ENCODE measurements around the gene WASHC2A.
"Not testable (repeated sequence)": the region's sequence is repeated elsewhere in the genome, so short reads cannot be mapped to it uniquely, and the experiment has no call there.

WASHC2A gene

DNA sequence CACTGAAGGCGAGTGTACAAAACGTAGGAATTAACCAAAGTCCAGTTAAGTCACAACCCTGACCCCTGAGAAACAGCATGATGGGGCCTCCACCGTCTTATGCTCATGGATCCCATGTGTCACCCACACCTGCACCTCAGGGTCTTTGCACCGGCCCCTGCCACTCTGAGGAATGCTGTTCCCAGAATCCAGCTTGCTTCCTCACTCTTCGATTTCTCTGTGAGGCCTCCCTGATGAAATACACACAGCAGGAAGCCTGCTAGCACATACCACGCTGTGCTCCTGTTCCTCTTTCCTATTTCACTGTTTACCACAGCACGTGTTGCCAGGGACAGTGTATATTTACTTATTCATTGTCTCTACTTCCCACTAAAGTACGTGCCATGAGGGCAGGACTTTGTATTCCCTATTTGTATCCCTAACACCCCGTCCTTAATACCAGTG lies 33.4 kb downstream of the WASHC2A start:
- H3K4me3 ChIP-seq (ENCODE audit: low read depth in 1 of 5, low read length in 5 of 5); H3K9ac ChIP-seq (ENCODE audit: low read length in 5 of 5); H3K27me3 ChIP-seq (ENCODE audit: control insufficient read depth in 5 of 5, insufficient read depth in 4 of 5, low read length in 5 of 5); H3K9me3 ChIP-seq (ENCODE audit: control insufficient read depth in 5 of 5, low read length in 5 of 5); H3K4me1 ChIP-seq (ENCODE audit: control insufficient read depth in 5 of 5, insufficient read depth in 5 of 5, low read length in 5 of 5); H3K27ac ChIP-seq (ENCODE audit: low read depth, low read length): not testable (repeated sequence)
- H3K36me3 ChIP-seq (ENCODE audit: control insufficient read depth in 5 of 5, insufficient read depth in 5 of 5, low read length in 5 of 5) = peaks cover 5 to 30% (median 16%) of the 10 kb centered on the region in 5 donors

DNA sequence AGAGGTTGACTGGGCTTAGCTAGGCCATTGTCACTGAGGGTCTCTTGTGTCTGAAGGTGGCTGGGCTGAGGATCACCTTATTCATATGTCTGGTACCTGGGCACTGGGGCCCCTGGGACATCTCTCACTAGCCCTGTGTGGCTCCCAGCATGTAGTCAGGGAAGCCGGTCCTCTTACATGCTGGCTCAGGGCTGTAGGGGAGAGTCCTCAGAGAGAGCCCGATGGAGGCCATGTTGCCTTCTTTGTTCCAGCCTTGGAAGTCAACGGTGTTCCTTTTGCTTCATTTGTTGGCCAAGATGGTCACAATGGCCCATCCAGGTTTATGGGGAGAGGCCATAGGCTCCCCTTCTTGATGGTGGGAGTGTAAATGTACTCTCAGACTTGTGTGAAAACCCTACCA lies 34.0 kb downstream of the WASHC2A start:
- H3K9ac ChIP-seq (ENCODE audit: low read length in 5 of 5); H3K27ac ChIP-seq (ENCODE audit: low read depth, low read length); H3K4me1 ChIP-seq (ENCODE audit: control insufficient read depth in 5 of 5, insufficient read depth in 5 of 5, low read length in 5 of 5); H3K9me3 ChIP-seq (ENCODE audit: control insufficient read depth in 5 of 5, low read length in 5 of 5); H3K4me3 ChIP-seq (ENCODE audit: low read depth in 1 of 5, low read length in 5 of 5); H3K27me3 ChIP-seq (ENCODE audit: control insufficient read depth in 5 of 5, insufficient read depth in 4 of 5, low read length in 5 of 5): not testable (repeated sequence)
- peaks cover 5 to 30% (median 16%) of the 10 kb centered on the region in 5 donors for H3K36me3 ChIP-seq (ENCODE audit: control insufficient read depth in 5 of 5, insufficient read depth in 5 of 5, low read length in 5 of 5)

DNA sequence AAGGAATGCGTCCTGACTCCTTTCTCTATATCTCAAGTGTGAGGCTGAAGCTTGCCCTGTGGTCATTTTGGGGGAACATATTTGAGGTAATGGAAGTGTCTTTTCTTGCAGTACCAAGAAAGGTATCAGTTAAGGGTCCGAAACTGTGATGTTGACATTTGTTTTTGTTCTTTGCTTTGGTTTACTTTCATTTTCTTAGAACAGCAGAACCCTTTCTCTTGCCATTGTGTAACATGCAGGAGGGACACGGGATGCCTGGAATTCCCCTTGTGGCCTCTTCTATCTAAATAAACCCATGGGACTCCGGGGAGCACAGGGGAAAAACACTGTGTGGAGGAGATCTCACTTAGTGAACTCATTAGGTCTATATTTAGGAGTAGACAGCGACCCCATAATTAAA lies 34.5 kb downstream of the WASHC2A start:
- not testable (repeated sequence) for H3K9ac ChIP-seq (ENCODE audit: low read length in 5 of 5); H3K27ac ChIP-seq (ENCODE audit: low read depth, low read length); H3K9me3 ChIP-seq (ENCODE audit: control insufficient read depth in 5 of 5, low read length in 5 of 5); H3K27me3 ChIP-seq (ENCODE audit: control insufficient read depth in 5 of 5, insufficient read depth in 4 of 5, low read length in 5 of 5); H3K4me1 ChIP-seq (ENCODE audit: control insufficient read depth in 5 of 5, insufficient read depth in 5 of 5, low read length in 5 of 5); H3K4me3 ChIP-seq (ENCODE audit: low read depth in 1 of 5, low read length in 5 of 5)
- peaks cover 4 to 30% (median 16%) of the 10 kb centered on the region in 5 donors for H3K36me3 ChIP-seq (ENCODE audit: control insufficient read depth in 5 of 5, insufficient read depth in 5 of 5, low read length in 5 of 5)

DNA sequence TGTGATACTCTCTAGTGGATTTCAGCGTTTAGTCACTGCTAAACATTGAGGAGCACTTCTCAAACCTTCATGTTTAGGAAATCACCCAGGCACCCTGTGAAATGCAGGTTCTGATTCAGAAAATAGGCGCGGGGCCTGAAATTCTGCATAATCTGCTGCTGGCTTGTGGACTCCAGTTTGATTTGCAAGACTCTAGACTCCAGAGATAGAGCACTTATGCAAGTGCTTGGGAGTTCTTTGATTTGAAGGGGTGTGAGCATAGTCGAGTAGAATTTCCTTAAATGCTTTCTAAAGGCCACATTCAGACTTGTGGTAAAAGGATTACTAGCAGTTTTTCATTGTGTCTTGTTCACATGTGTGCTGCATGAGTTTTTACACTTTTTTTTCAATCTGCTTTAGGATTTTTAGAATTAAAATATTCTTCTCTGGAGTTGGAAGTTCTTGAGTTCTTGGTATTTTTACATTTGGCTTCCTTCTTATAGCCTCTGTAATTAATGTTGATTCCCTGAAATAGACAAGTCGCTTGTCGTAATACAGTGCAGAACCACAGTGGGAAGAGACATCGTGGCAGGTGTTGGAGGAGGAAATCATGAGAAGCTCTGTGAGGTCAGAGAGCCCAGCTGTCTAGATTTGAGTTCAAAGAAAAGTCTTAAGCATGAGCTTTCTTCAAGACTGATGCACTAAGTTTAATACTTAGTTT lies 41.4 kb downstream of the WASHC2A start:
- H3K4me1 ChIP-seq (ENCODE audit: control insufficient read depth in 5 of 5, insufficient read depth in 5 of 5, low read length in 5 of 5); H3K4me3 ChIP-seq (ENCODE audit: low read depth in 1 of 5, low read length in 5 of 5); H3K27me3 ChIP-seq (ENCODE audit: control insufficient read depth in 5 of 5, insufficient read depth in 4 of 5, low read length in 5 of 5); H3K9me3 ChIP-seq (ENCODE audit: control insufficient read depth in 5 of 5, low read length in 5 of 5); H3K9ac ChIP-seq (ENCODE audit: low read length in 5 of 5); H3K27ac ChIP-seq (ENCODE audit: low read depth, low read length): not testable (repeated sequence)
- peaks cover 0 to 15% (median 5%) of the 10 kb centered on the region in 5 donors for H3K36me3 ChIP-seq (ENCODE audit: control insufficient read depth in 5 of 5, insufficient read depth in 5 of 5, low read length in 5 of 5)

DNA sequence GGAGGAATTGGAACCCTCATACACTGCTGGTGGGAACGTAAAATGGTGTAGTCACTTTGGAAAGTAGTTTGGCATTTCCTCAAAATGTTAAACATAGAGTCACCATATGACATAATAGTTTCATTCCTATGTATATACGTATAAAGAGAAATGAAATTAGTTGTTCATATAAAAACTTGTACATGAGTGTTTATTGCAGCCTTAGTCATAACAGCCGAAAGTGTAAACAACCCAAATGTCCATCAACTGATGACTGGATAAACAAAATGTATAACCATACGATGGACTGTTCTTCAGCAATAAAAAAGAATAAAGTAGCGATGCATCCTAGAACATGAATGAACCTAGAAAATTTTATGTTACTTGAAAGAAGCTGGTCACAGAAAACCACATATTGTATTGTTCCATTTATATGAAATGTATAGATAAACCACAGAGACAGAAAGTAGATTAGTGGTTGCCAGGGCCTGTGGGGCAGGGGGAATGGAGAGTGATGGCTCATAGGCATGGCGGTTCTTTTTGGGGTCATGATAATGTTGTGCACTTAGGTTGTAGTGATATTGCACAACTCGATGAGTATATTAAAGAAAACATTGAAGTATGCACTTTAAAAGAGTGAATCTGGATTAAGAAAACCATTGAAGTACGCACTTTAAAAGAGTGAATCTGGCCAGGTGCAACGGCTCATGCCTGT lies 44.8 kb downstream of the WASHC2A start:
- peaks cover 0 to 17% (median 5%) of the 10 kb centered on the region in 5 donors for H3K36me3 ChIP-seq (ENCODE audit: control insufficient read depth in 5 of 5, insufficient read depth in 5 of 5, low read length in 5 of 5)
- not testable (repeated sequence) for H3K4me3 ChIP-seq (ENCODE audit: low read depth in 1 of 5, low read length in 5 of 5); H3K27ac ChIP-seq (ENCODE audit: low read depth, low read length); H3K9ac ChIP-seq (ENCODE audit: low read length in 5 of 5); H3K4me1 ChIP-seq (ENCODE audit: control insufficient read depth in 5 of 5, insufficient read depth in 5 of 5, low read length in 5 of 5); H3K9me3 ChIP-seq (ENCODE audit: control insufficient read depth in 5 of 5, low read length in 5 of 5); H3K27me3 ChIP-seq (ENCODE audit: control insufficient read depth in 5 of 5, insufficient read depth in 4 of 5, low read length in 5 of 5)

DNA sequence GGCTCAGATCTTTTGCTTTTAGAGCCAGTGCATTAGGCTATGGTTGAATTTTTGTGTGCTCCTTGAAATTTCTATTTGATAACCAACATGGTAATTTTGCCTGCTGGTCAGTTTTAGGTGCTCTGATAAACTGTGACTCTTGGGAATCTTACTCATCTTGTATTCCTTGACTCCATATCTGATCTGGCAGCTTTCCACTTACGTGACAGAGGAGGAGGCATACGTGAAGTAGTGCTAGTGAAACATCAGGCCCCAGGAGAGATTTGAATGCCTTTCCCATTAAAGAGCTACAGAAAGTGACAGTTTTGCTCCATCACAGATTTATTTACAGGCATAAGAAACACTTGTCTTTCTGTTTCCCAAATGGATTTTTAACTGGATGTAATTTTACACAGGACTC lies 59.0 kb downstream of the WASHC2A start:
- H3K27ac ChIP-seq (ENCODE audit: low read depth, low read length); H3K4me1 ChIP-seq (ENCODE audit: control insufficient read depth in 5 of 5, insufficient read depth in 5 of 5, low read length in 5 of 5): not testable (repeated sequence)

DNA sequence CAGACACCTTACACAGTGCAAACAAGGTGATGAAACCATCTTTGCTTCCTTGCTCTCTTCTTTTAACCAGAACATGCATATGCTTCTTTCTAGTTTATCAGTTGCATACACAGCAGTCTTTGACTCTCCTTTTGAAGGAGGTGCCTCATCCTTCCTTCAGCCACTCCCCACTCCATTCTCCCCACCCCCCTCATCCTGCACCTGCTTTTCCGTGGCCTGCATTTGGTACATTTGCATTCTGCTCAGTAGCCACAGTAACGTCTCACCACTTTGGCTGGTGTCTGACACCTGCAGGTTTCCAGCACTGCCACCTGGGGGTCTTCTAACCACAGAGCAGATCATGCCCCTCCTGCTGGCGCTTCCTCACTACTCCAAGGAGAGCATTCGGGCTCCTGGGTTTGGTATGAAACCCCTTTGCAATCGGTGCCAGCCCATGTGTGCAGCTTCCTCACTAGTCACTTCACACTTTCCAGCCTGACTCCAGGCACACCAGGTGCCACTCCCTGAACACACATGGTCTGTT lies 60.1 kb downstream of the WASHC2A start:
- not testable (repeated sequence) for H3K27ac ChIP-seq (ENCODE audit: low read depth, low read length); H3K4me3 ChIP-seq (ENCODE audit: low read depth in 1 of 5, low read length in 5 of 5); H3K9ac ChIP-seq (ENCODE audit: low read length in 5 of 5); H3K27me3 ChIP-seq (ENCODE audit: control insufficient read depth in 5 of 5, insufficient read depth in 4 of 5, low read length in 5 of 5); H3K9me3 ChIP-seq (ENCODE audit: control insufficient read depth in 5 of 5, low read length in 5 of 5); H3K4me1 ChIP-seq (ENCODE audit: control insufficient read depth in 5 of 5, insufficient read depth in 5 of 5, low read length in 5 of 5)
- H3K36me3 ChIP-seq (ENCODE audit: control insufficient read depth in 5 of 5, insufficient read depth in 5 of 5, low read length in 5 of 5) = peaks cover 21 to 52% (median 30%) of the 10 kb centered on the region in 5 donors

More for the DNA sequence above, 59.0 kb downstream of the WASHC2A start:
- not testable (repeated sequence) for H3K4me3 ChIP-seq (ENCODE audit: low read depth in 1 of 5, low read length in 5 of 5); H3K27me3 ChIP-seq (ENCODE audit: control insufficient read depth in 5 of 5, insufficient read depth in 4 of 5, low read length in 5 of 5); H3K9ac ChIP-seq (ENCODE audit: low read length in 5 of 5); H3K9me3 ChIP-seq (ENCODE audit: control insufficient read depth in 5 of 5, low read length in 5 of 5)
- H3K36me3 ChIP-seq (ENCODE audit: control insufficient read depth in 5 of 5, insufficient read depth in 5 of 5, low read length in 5 of 5) = peaks cover 16 to 42% (median 27%) of the 10 kb centered on the region in 5 donors

DNA sequence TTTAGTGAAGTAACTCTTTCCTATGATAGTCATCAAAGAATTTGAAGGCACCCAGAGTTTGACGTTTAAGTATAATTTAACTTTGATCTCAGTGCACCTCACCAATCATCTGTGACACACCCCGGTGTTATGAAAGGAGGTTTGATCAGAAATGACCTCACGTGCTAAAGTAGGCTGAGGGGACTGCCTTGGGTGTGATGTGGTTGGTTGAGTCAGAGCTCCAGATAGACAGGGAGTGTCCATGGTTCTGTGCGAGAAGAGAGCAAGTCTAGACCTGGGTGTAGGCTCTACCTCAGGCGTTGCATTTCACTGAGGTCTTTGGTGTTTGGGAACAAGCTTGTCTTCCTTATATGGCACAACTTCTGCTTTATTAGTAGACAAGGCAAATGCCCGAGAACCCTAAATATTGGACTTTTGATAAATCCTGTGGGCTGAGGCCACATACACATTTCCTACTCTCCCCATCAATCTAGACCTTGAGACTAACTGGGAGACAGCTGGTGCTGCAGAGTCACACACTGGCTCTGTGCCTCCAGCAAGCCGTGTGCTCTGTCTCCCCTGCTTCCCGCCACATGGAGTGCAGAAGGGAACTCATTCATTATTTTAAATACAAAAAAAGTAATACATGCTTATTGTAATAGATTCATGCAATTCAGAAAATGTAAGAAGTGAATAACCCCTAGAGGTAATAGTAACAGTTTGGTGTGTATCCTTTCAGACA lies 63.7 kb downstream of the WASHC2A start:
- not testable (repeated sequence) for H3K27ac ChIP-seq (ENCODE audit: low read depth, low read length); H3K9ac ChIP-seq (ENCODE audit: low read length in 5 of 5)
- H3K36me3 ChIP-seq (ENCODE audit: control insufficient read depth in 5 of 5, insufficient read depth in 5 of 5, low read length in 5 of 5) = peaks cover 14 to 54% (median 23%) of the 10 kb centered on the region in 5 donors

DNA sequence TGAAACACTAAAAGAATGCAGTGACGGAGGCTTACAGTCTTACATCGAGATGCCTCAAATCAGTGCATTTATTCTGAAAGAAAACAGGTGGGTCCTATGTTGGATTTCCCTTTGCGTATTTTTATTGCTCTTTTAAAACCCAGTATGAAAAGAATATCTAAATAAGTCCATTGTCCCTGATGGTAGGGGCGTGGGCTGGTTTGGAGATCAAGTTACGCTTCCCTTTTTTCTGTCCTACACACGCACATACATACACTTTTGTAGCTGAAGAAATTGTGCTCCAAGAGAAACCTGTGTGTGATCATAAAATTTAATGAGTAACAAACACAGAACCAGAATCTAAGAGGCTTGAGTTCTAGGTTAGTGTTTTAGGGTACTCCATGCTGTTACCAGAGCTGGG lies 64.6 kb downstream of the WASHC2A start:
- H3K4me3 ChIP-seq (ENCODE audit: low read depth in 1 of 5, low read length in 5 of 5); H3K9ac ChIP-seq (ENCODE audit: low read length in 5 of 5); H3K9me3 ChIP-seq (ENCODE audit: control insufficient read depth in 5 of 5, low read length in 5 of 5); H3K27ac ChIP-seq (ENCODE audit: low read depth, low read length); H3K4me1 ChIP-seq (ENCODE audit: control insufficient read depth in 5 of 5, insufficient read depth in 5 of 5, low read length in 5 of 5); H3K27me3 ChIP-seq (ENCODE audit: control insufficient read depth in 5 of 5, insufficient read depth in 4 of 5, low read length in 5 of 5): not testable (repeated sequence)
- H3K36me3 ChIP-seq (ENCODE audit: control insufficient read depth in 5 of 5, insufficient read depth in 5 of 5, low read length in 5 of 5) = peaks cover 14 to 51% (median 23%) of the 10 kb centered on the region in 5 donors

More for the DNA sequence above, 63.7 kb downstream of the WASHC2A start:
- H3K9me3 ChIP-seq (ENCODE audit: control insufficient read depth in 5 of 5, low read length in 5 of 5); H3K4me3 ChIP-seq (ENCODE audit: low read depth in 1 of 5, low read length in 5 of 5); H3K4me1 ChIP-seq (ENCODE audit: control insufficient read depth in 5 of 5, insufficient read depth in 5 of 5, low read length in 5 of 5); H3K27me3 ChIP-seq (ENCODE audit: control insufficient read depth in 5 of 5, insufficient read depth in 4 of 5, low read length in 5 of 5): not testable (repeated sequence)

DNA sequence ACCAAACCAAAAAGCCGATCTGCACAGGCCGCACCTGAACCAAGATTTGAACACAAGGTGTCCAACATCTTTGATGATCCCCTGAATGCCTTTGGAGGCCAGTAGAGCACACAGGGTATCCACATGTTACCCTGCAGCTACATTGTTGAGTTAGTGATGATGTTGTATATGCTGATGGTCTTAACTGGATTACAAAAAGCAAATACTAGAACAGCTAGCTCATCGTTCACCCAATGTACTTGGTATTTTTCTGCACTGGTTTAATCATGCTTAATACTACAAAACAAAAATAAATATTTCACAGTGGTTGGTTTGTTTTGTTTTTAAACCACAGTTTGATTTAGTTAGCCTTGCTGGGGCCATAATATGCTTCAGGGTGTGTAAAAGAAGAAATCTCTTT lies 65.1 kb downstream of the WASHC2A start:
- H3K4me1 ChIP-seq (ENCODE audit: control insufficient read depth in 5 of 5, insufficient read depth in 5 of 5, low read length in 5 of 5); H3K9ac ChIP-seq (ENCODE audit: low read length in 5 of 5); H3K27me3 ChIP-seq (ENCODE audit: control insufficient read depth in 5 of 5, insufficient read depth in 4 of 5, low read length in 5 of 5); H3K4me3 ChIP-seq (ENCODE audit: low read depth in 1 of 5, low read length in 5 of 5); H3K9me3 ChIP-seq (ENCODE audit: control insufficient read depth in 5 of 5, low read length in 5 of 5); H3K27ac ChIP-seq (ENCODE audit: low read depth, low read length): not testable (repeated sequence)
- peaks cover 12 to 48% (median 23%) of the 10 kb centered on the region in 5 donors for H3K36me3 ChIP-seq (ENCODE audit: control insufficient read depth in 5 of 5, insufficient read depth in 5 of 5, low read length in 5 of 5)

All from subcutaneous abdominal adipose tissue (tissue), 5 donors.